ENCODE data around the gene SFT2D3. TPM values are rescaled to one million over a fixed set of nuclear protein-coding genes. Genes with fewer than 3 reads are reported as not detected.
"Not testable (repeated sequence)": the region's sequence is repeated elsewhere in the genome, so short reads cannot be mapped to it uniquely, and the experiment has no call there.

The SFT2D3 gene
- total RNA-seq, 2 donors from 2014 or later, result 5.5 to 10.1 TPM

DNA sequence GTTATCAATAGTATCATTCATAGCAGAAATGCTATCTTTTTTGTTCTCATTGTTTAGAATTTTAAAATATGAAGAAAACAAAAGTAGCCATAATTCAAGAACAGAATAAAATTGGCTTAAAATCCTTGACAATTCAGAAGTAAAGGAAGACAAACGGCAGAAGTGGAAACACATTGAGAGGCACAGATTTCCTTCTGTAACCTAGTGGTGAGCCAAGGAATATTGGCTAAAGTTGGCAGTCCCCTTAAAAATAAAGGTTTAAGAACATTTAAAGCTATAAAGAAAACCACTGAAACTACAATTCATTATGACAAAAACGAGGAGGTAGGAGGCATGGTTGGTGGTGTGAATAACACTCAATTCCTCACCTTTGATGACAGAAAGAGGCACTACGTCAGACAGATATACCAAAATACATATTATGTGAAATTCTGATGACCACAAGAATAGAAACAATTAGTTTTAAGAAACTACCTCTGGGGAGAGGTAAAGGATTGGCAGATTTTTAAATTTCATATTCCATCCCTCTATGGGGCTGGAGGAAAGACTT, 42.3 kb downstream of the SFT2D3 start:
- Histone ChIP-seq H3K36me3 (ENCODE audit: control insufficient read depth, insufficient read depth, low read length) (peaks cover 91% of the 10 kb centered on the region), H3K9me3 (ENCODE audit: control insufficient read depth, low read length) (no peaks in the 10 kb centered on the region), H3K9ac (ENCODE audit: extremely low read depth, low read length, poor library complexity, severe bottlenecking) (no peak overlapping the region), H3K27ac (ENCODE audit: low read depth, low read length) (no peak overlapping the region), H3K4me3 (ENCODE audit: low read length) (no peak overlapping the region), H3K4me1 (ENCODE audit: control insufficient read depth, insufficient read depth, low read length) (no peaks in the 10 kb centered on the region), H3K27me3 (ENCODE audit: control insufficient read depth, insufficient read depth, low read length, poor library complexity, severe bottlenecking) (no peaks in the 10 kb centered on the region)
- Mint-ChIP-seq H3K4me1 (no peaks in the 10 kb centered on the region), H3K27me3 (ENCODE audit: insufficient read depth) (no peaks in the 10 kb centered on the region), H3K9me3 (no peaks in the 10 kb centered on the region), H3K4me3 (no peak overlapping the region), H3K36me3 (ENCODE audit: low read depth) (peaks cover 50% of the 10 kb centered on the region), H3K27ac (no peak overlapping the region)
- 92 to 100% methylated on average over 1 of the region's 3 CpGs for WGBS, 2 experiments (ENCODE audit: insufficient coverage in 1 of 2, insufficient read length in 1 of 2)
- no peak for DNase-seq
- TF ChIP-seq, protein P1, sequence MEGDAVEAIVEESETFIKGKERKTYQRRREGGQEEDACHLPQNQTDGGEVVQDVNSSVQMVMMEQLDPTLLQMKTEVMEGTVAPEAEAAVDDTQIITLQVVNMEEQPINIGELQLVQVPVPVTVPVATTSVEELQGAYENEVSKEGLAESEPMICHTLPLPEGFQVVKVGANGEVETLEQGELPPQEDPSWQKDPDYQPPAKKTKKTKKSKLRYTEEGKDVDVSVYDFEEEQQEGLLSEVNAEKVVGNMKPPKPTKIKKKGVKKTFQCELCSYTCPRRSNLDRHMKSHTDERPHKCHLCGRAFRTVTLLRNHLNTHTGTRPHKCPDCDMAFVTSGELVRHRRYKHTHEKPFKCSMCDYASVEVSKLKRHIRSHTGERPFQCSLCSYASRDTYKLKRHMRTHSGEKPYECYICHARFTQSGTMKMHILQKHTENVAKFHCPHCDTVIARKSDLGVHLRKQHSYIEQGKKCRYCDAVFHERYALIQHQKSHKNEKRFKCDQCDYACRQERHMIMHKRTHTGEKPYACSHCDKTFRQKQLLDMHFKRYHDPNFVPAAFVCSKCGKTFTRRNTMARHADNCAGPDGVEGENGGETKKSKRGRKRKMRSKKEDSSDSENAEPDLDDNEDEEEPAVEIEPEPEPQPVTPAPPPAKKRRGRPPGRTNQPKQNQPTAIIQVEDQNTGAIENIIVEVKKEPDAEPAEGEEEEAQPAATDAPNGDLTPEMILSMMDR (conservative IDR thresholded peaks at IDR 0.05), result peak; percentile 66

DNA sequence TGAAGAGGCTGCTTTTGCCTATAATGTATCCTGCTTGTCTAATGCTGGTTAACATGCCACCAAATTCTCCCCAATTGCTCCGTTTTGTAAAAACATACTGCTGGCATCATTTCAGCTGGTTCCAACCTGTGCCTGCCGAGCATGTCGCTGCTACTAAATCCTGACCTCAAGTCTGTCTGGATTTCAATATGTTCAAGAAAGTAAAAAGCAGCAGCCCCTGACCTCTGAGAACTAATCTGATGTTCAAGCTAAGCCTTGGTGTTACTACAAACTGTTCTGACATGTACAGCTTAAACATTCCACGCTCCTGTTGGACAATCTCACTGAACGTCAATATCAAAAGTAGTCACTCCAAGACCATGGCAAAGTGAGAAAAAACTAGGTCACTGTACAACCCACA, 46.3 kb downstream of the SFT2D3 start:
- TF ChIP-seq, protein P1 (conservative IDR thresholded peaks at IDR 0.05), result no peak
- H3K4me1 ChIP-seq (ENCODE audit: control insufficient read depth, insufficient read depth, low read length), result no peaks in the 10 kb centered on the region
- no peak for DNase-seq
- Mint-ChIP-seq H3K4me1 (no peaks in the 10 kb centered on the region), H3K36me3 (ENCODE audit: low read depth) (peaks cover 50% of the 10 kb centered on the region), H3K27ac (no peak overlapping the region), H3K9me3 (no peaks in the 10 kb centered on the region), H3K4me3 (no peak overlapping the region), H3K27me3 (ENCODE audit: insufficient read depth) (no peaks in the 10 kb centered on the region)
- H3K27me3 ChIP-seq (ENCODE audit: control insufficient read depth, insufficient read depth, low read length, poor library complexity, severe bottlenecking), result no peaks in the 10 kb centered on the region
- H3K27ac ChIP-seq (ENCODE audit: low read depth, low read length), result no peak overlapping the region
- no peaks in the 10 kb centered on the region for H3K9me3 ChIP-seq (ENCODE audit: control insufficient read depth, low read length)
- WGBS, 2 experiments (ENCODE audit: insufficient coverage in 1 of 2, insufficient read length in 1 of 2), result 94 to 97% methylated on average over 5 of the region's 5 CpGs
- peaks cover 76% of the 10 kb centered on the region for H3K36me3 ChIP-seq (ENCODE audit: control insufficient read depth, insufficient read depth, low read length)
- no peak overlapping the region for H3K9ac ChIP-seq (ENCODE audit: extremely low read depth, low read length, poor library complexity, severe bottlenecking)
- H3K4me3 ChIP-seq (ENCODE audit: low read length), result no peak overlapping the region

DNA sequence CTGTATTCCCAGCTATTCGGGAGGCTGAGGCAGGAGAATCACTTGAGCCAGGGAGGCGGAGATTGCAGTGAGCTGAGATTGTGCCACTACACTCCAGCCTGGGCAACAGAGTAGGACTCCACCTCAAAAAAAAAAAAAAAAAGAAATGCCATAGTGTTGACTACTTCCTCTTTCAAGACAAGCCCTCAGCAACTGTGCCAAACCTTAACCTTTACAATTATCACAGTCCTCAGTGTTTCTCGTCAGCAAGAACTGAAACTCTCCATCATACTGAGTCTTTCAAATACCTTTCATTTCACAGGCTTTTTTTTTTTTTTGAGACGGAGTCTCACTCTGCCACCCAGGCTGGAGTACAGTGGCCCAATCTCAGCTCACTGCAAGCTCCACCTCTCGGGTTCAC, 48.2 kb downstream of the SFT2D3 start:
- not testable (repeated sequence) for H3K4me3 ChIP-seq (ENCODE audit: low read length); H3K4me3 Mint-ChIP-seq; H3K27me3 ChIP-seq (ENCODE audit: control insufficient read depth, insufficient read depth, low read length, poor library complexity, severe bottlenecking); DNase-seq; H3K9me3 ChIP-seq (ENCODE audit: control insufficient read depth, low read length); H3K9ac ChIP-seq (ENCODE audit: extremely low read depth, low read length, poor library complexity, severe bottlenecking); H3K27me3 Mint-ChIP-seq (ENCODE audit: insufficient read depth); H3K9me3 Mint-ChIP-seq; H3K4me1 ChIP-seq (ENCODE audit: control insufficient read depth, insufficient read depth, low read length); H3K27ac ChIP-seq (ENCODE audit: low read depth, low read length); H3K4me1 Mint-ChIP-seq
- H3K36me3 Mint-ChIP-seq (ENCODE audit: low read depth), result peaks cover 45% of the 10 kb centered on the region
- 96 to 100% methylated on average over 3 to 5 of the region's 5 CpGs for WGBS, 2 experiments (ENCODE audit: insufficient coverage in 1 of 2, insufficient read length in 1 of 2)
- peaks cover 74% of the 10 kb centered on the region for H3K36me3 ChIP-seq (ENCODE audit: control insufficient read depth, insufficient read depth, low read length)
- H3K27ac Mint-ChIP-seq, result peak overlapping the region; percentile 61

DNA sequence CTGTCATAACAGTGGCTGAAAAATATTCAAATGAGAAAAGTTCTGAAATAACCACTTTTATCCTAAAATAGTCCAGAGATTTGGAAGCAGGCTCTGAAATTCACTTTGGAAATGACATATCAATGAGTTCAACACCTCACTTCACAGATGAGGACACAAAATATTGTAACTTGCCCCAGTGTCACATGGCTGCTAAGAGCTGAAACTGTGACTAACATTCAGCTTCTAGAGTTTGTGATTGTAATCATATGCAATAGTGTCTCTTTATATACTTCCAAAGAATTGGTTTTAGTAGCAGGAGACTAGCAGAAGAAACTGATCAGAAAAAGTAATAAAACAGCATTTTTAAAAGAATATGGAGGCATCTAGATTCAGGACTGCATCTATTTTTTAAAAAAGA, 52.1 kb downstream of the SFT2D3 start:
- Histone ChIP-seq H3K4me1 (ENCODE audit: control insufficient read depth, insufficient read depth, low read length) (no peaks in the 10 kb centered on the region), H3K27me3 (ENCODE audit: control insufficient read depth, insufficient read depth, low read length, poor library complexity, severe bottlenecking) (no peaks in the 10 kb centered on the region), H3K27ac (ENCODE audit: low read depth, low read length) (no peak overlapping the region), H3K9me3 (ENCODE audit: control insufficient read depth, low read length) (no peaks in the 10 kb centered on the region), H3K9ac (ENCODE audit: extremely low read depth, low read length, poor library complexity, severe bottlenecking) (no peak overlapping the region), H3K4me3 (ENCODE audit: low read length) (no peak overlapping the region), H3K36me3 (ENCODE audit: control insufficient read depth, insufficient read depth, low read length) (peaks cover 73% of the 10 kb centered on the region)
- Mint-ChIP-seq H3K4me1 (no peaks in the 10 kb centered on the region), H3K27me3 (ENCODE audit: insufficient read depth) (no peaks in the 10 kb centered on the region), H3K9me3 (no peaks in the 10 kb centered on the region), H3K36me3 (ENCODE audit: low read depth) (peaks cover 37% of the 10 kb centered on the region), H3K27ac (no peak overlapping the region), H3K4me3 (no peak overlapping the region)
- no peak for DNase-seq
- TF ChIP-seq, protein P1 (conservative IDR thresholded peaks at IDR 0.05), result no peak

Measured in endodermal cell (in vitro differentiated cells).